ENCODE results near the gene WDR77. TPM values are rescaled to one million over a fixed set of nuclear protein-coding genes. Genes with fewer than 3 reads are reported as not detected.

Gene WDR77
- total and polyA plus RNA-seq, 9 of the 15 experiments (the other 6 are each of a cell fraction or from before 2014, with no cell fraction given), result 20.6 to 160 (median 75.3) TPM

DNA sequence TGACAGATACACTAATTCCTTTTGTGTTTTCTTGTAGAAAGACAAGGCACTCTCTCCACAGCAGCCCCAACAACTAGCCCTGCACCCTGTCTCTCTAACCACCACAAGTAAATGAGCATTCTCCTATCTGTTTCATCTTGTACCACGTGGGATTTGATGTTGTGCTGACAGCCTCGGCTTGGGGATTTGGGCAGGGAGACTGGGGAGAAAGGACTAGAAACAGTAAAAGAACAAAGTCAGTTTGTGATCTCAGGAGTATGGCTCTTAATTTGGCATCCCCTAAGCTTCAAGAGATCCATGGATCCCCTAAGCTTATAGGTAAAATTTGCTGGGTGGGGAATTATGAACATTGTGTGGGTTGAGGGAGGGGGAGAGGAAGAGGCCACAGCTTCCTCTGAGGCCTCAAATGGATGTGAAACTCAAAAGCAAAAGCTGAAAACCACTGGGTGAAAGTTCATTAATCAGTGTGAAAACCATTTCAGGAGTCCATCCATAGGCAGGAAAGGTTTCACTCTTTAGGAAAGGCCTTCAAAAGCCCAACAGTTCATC lies 27.8 kb upstream of the WDR77 start:
- peak; percentile 59 for ATAC-seq
- BruUV-seq (replicated peaks), result no TSS peak
- no peaks in the 10 kb centered on the region for H3K9me1 ChIP-seq (ENCODE audit: control insufficient read depth, insufficient read depth, low read length)
- 6% methylated on average over 2 of the region's 2 CpGs for WGBS (ENCODE audit: insufficient coverage, low coverage, missing lambda C conversion rate)
- in situ Hi-C loops (cut with MboI) (loop anchor here (25.0 kb wide), 1 partner anchor 860 kb away; no protein-coding TSS in a partner anchor), intact Hi-C loops (cut with micrococcal nuclease) (no loop called here)
- H3K79me2 ChIP-seq (ENCODE audit: control insufficient read depth, insufficient read depth, low read length), result no peaks in the 10 kb centered on the region
- ChIA-PET POLR2A (interaction anchor here (0.5 to 1.4 kb wide), 8 partner anchors 8 to 1461 kb away, joined by 3 to 5 read pairs (median 4); no protein-coding TSS in a partner anchor), CTCF (ENCODE audit: low intra/inter-chr PET ratio) (interaction anchor here (0.5 to 0.9 kb wide), 2 partner anchors 289 to 293 kb away, joined by 3 read pairs; no protein-coding TSS in a partner anchor)
- no peaks in the 10 kb centered on the region; the same call in 1 of the 2 replicates for H4K20me1 ChIP-seq (replicated peaks; ENCODE audit: control insufficient read depth, insufficient read depth, low read length)
- H3K36me3 ChIP-seq (ENCODE audit: control insufficient read depth, insufficient read depth, low read length), result no peaks in the 10 kb centered on the region
- peaks cover 0 to 14% of the 10 kb centered on the region in 2 experiments; a peak in 3 of 5 replicates for H3K4me1 ChIP-seq (replicated peaks in 1 of 2; ENCODE audit: control insufficient read depth in 2 of 2, insufficient read depth in 2 of 2, low read length in 2 of 2)
- DNase-seq (ENCODE audit: extremely low read depth in 1 of 4, low spot score in 3 of 4), result peak in 1 of 4 experiments; percentile 21
- no peak for FAIRE-seq
- no peaks in the 10 kb centered on the region for H3K27me3 ChIP-seq (ENCODE audit: control insufficient read depth in 2 of 2, insufficient read depth in 2 of 2, low read length in 2 of 2)
- H3K4me3 ChIP-seq, result no peak overlapping the region
- H3K9ac ChIP-seq (ENCODE audit: insufficient read depth in 1 of 2, low read depth in 2 of 2, low read length in 2 of 2), result no peak overlapping the region; a peak in 1 of 4 replicates
- H2AFZ ChIP-seq (ENCODE audit: low read depth, low read length), result no peak overlapping the region
- no peak overlapping the region for H3K4me2 ChIP-seq (ENCODE audit: insufficient read depth, low read length)
- no peaks in the 10 kb centered on the region for H3K9me3 ChIP-seq (replicated peaks; ENCODE audit: control insufficient read depth, insufficient read depth, low read depth, low read length)
- no peak overlapping the region for H3K27ac ChIP-seq (ENCODE audit: extremely low read depth, low read depth, low read length)
- TF ChIP-seq PHF21A (IDR thresholded peaks at IDR 0.05; ENCODE audit: borderline replicate concordance, low read depth) (no peak), SPI1 (IDR thresholded peaks at IDR 0.05; ENCODE audit: borderline replicate concordance, low read depth, low read length) (no peak), BACH1 (tag; IDR thresholded peaks at IDR 0.05) (0 out of 2 replicates have a peak, but pooled peaks have one; percentile 47), PML (IDR thresholded peaks at IDR 0.05; ENCODE audit: low read length) (no peak), CC2D1A (IDR thresholded peaks at IDR 0.05) (no peak), ZNF232 (CRISPR knock-in tag; IDR thresholded peaks at IDR 0.05) (no peak), ZNF431 (CRISPR knock-in tag; IDR thresholded peaks at IDR 0.05) (no peak), GABPA (tag; conservative IDR thresholded peaks at IDR 0.05; ENCODE audit: low read depth) (peak; percentile 41; the same call in 1 of the 2 replicates), ZNF584 (CRISPR knock-in tag; IDR thresholded peaks at IDR 0.05; ENCODE audit: low read depth) (0 out of 2 replicates have a peak, but pooled peaks have one; percentile 48), ZZZ3 (IDR thresholded peaks at IDR 0.05) (no peak), CXXC5 (CRISPR knock-in tag; IDR thresholded peaks at IDR 0.05) (peak; percentile 28; the same call in 1 of the 2 replicates), ZNF507 (tag; conservative IDR thresholded peaks at IDR 0.05) (no peak), LEF1 (IDR thresholded peaks at IDR 0.05) (peak; percentile 35; the same call in 1 of the 2 replicates), TCF7 (IDR thresholded peaks at IDR 0.05; ENCODE audit: borderline replicate concordance) (no peak)
- TF ChIP-seq, protein P1, sequence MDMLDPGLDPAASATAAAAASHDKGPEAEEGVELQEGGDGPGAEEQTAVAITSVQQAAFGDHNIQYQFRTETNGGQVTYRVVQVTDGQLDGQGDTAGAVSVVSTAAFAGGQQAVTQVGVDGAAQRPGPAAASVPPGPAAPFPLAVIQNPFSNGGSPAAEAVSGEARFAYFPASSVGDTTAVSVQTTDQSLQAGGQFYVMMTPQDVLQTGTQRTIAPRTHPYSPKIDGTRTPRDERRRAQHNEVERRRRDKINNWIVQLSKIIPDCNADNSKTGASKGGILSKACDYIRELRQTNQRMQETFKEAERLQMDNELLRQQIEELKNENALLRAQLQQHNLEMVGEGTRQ (CRISPR knock-in tag; IDR thresholded peaks at IDR 0.05), result peak; percentile 79
- TF ChIP-seq, protein P2, sequence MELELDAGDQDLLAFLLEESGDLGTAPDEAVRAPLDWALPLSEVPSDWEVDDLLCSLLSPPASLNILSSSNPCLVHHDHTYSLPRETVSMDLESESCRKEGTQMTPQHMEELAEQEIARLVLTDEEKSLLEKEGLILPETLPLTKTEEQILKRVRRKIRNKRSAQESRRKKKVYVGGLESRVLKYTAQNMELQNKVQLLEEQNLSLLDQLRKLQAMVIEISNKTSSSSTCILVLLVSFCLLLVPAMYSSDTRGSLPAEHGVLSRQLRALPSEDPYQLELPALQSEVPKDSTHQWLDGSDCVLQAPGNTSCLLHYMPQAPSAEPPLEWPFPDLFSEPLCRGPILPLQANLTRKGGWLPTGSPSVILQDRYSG (tag; conservative IDR thresholded peaks at IDR 0.05; ENCODE audit: low read depth), result 0 out of 2 replicates have a peak, but pooled peaks have one; percentile 33
- TF ChIP-seq, protein P3, sequence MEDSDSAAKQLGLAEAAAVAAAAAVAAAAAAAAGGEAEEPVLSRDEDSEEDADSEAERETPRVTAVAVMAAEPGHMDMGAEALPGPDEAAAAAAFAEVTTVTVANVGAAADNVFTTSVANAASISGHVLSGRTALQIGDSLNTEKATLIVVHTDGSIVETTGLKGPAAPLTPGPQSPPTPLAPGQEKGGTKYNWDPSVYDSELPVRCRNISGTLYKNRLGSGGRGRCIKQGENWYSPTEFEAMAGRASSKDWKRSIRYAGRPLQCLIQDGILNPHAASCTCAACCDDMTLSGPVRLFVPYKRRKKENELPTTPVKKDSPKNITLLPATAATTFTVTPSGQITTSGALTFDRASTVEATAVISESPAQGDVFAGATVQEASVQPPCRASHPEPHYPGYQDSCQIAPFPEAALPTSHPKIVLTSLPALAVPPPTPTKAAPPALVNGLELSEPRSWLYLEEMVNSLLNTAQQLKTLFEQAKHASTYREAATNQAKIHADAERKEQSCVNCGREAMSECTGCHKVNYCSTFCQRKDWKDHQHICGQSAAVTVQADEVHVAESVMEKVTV (CRISPR knock-in tag; IDR thresholded peaks at IDR 0.05), result 0 out of 2 replicates have a peak, but pooled peaks have one; percentile 14
- TF ChIP-seq, protein P4, sequence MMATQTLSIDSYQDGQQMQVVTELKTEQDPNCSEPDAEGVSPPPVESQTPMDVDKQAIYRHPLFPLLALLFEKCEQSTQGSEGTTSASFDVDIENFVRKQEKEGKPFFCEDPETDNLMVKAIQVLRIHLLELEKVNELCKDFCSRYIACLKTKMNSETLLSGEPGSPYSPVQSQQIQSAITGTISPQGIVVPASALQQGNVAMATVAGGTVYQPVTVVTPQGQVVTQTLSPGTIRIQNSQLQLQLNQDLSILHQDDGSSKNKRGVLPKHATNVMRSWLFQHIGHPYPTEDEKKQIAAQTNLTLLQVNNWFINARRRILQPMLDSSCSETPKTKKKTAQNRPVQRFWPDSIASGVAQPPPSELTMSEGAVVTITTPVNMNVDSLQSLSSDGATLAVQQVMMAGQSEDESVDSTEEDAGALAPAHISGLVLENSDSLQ (IDR thresholded peaks at IDR 0.05), result peak; percentile 74
